GM15510 (cell line): Measurements from ENCODE around the gene TOP3A.

Experiments
- POLR2A ChIP-seq: IDR thresholded peaks from 3 replicates; pipeline ENCODE4 v1.6.1; 2011; ENCODE audit warnings: borderline replicate concordance; ENCODE audit not compliant: insufficient read length; ENCODE audit errors: extremely low read depth

TOP3A gene

DNA sequence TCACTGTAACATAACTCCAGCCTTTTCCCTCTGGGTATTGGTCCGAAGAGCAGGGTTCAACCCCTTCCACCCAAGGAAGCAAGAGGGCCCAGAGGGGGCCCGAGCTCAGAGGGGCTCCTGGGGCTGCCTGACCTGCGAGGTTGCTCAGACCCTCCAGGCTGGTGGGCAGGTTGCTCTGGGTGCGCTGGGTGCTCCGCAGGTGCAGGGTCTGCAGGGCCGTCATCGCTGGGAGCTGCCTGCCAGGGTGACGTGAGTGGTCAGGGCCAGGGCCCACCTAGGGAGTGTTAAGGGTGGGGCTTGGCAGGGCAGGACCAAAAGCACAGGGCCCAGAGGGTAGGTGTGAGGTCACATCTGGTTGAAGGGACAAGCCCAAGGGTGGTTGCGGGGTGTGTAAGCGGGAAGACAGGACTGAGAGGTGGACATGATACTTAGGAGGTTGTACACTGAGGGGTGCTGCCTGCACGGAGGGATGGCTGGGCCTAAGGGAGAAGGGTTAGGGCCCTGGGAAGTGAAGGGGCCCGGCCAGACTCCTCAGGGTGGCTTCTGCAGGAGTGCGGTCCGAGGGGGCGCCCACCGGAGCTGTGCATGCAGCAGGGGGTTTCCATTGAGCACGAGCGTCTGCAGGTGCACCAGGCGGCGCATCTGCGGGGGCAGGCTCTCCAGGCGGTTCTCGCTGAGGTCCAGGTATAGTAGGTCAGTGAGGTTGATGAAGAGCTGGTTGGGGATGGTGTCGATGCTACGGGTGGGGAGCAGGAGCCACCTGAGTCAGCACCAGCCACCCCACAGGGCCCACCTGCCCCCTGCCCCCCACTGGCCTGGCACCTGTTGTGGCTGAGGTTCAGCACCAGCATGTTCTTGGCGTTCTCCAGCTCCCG, 60.6 kb downstream of the TOP3A start:
- no peak for TF ChIP-seq POLR2A

DNA sequence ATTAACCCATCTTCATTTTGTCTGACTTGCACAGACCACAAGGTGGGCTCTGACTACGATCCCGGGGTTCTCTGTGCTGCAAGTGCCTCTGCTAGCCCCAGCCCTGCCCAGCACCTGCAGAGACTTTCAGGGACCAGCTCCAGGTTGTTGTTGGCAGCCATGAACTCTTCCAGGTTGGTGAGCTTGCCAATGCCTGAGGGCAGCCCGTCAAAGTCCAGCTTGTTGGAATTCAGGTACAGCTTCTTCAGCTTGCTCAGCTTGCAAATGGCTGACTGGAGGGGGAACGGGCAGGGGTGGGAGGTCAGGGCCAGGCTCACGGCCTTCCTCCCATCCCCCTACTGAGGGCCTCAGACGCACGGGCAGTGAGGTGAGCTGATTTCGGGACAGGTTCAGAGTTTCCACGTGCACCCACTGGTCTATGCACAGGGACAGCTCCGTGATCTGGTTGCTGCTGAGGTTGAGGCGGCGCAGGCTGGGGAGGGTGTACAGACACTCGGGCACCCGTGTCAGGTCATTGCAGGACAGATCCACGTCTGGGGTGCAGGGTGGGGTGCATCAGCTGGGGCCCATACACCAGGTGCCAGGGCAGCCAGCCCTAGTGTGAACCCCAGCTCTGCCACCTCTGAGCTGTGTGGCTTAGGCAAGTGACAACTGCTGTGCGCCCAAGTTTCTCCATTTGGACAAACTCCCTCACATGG, 61.5 kb downstream of the TOP3A start:
- TF ChIP-seq POLR2A = no peak

DNA sequence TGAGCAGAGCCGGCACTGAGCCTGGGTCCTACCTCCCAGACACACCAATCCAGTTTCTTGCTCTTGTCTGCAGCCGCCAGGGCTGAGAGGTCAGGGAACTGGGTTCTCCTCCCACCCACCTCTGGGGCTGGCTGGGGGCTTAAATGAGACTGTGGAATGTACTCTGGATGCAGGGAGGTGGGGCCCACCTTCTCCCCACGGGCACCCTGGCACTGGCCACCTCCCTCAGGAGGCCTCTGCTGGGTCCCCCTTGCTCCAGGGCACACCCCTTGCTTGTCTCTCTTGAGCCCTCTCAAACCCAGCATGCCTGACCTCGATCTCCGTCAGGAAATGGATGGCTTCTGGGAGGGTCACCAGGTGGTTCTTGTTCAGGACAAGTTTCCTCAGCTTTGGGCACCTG, 62.6 kb downstream of the TOP3A start:
- TF ChIP-seq POLR2A = no peak

DNA sequence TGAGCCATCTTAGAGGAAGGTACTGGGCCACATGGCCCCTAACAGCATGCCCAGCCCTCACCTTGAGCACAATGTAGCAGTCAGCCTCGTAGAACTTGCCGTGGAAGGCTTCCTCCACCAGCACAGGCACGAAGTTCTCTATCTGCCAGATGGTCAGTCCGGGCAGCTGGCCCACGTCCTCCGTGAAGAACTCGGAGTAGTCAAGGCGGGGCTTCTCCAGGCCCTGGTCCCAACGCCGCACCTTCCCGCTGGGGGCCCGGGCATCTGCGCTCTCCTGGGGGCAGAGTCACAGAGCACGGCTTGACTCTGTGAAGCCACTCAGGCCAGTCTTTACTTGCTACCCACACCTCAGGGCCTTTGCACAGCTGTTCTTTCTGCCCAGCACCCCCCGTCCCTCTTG, 63.6 kb downstream of the TOP3A start:
- TF ChIP-seq POLR2A = no peak

DNA sequence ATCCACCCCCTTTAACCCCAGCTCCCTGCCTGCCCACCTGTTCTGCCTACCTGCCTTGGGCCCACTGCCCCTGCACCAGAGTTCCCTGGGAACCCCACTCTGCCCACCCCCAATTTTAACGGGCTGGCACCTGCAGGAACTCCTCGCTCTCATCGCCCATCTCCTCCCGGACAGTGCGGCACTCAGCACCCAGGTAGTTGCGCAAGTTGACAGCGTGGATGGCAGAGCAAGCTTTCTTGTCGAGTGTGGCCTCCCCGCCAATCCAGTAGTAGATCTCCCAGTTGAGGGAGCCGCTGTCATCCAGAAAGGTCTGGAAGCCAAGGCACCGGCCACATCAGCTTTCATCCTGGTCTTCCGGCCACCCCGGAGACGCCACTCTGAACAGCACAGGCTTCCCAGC, 64.1 kb downstream of the TOP3A start:
- no peak for TF ChIP-seq POLR2A

DNA sequence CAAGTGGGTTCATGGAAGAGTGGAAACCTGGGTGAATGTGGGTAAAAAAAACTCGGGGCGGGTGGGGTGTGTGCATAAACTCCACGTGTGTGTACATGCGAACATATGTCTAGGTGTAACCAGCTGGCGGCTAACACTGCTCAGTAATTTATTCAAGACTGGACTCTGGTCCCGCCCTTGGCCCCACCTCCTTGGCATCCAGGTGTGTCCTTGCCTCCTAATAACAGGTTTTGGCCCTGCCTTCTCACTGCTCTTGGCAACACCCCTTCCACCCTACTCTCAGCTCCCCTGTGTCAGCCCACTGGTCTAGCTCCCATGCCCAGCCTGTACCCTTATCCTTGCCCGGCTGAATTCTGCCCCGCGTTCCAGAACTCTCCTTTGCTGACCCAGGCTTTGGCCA, 64.5 kb downstream of the TOP3A start:
- TF ChIP-seq POLR2A = no peak

DNA sequence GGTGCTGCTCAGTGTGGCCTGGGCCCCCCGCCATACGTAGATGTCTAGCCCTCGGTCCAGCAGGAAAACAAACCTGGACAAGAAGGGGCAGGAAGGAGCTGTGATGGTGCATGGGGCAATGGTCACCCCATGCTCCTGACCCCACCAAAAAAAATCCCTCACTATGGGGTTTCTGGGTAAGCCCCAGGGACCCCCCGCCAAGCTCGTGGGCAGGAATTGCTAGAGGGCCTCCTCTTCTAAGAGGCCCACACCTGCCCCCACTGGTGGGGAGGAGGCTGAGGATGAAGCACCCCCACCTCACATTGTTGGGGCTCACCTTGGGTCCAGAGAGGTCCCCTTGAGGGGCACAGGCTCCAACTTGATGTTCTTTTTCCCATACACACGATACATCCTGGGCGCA, 66.0 kb downstream of the TOP3A start:
- TF ChIP-seq POLR2A = no peak

DNA sequence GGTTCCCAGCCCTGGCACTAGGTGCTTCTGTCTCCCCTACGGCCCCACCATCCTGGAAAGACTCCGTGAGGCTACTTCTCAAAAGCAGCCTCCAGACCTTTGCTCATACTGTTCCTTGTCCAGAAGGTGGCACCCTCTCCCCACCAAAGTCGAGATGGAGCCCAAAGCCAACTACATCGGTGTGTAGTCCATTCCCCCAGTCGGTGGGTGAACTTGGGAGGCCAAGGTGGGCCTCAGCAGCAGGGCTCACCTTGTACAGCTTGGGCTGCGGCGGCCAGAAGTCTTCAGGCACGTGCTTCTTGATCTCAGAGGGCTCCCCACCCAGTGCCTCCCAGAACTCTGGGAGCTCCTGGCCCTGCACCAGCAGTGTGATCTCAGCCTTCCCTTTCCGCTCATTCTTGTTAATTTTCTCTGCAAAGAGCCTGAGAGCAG, 66.5 kb downstream of the TOP3A start:
- TF ChIP-seq POLR2A = no peak

DNA sequence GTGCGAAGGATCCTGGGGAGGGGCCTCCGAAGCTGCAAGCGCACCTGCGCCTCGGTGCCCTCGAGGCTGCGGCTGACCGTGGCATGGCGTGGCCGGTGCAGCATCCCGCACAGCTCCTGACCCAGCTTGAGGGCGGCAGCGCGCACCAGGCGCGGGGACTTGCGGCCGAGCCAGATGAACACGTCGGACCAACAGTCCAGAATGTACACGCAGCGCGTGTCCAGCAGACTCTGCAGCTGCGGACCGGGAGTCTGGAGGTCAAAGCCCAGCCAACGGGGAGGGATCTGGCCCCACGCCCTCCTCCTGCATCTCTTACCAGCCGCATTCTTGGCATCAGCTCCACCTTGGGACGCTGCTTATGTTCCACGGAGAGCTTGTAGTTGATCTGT, 67.2 kb downstream of the TOP3A start:
- no peak for TF ChIP-seq POLR2A

DNA sequence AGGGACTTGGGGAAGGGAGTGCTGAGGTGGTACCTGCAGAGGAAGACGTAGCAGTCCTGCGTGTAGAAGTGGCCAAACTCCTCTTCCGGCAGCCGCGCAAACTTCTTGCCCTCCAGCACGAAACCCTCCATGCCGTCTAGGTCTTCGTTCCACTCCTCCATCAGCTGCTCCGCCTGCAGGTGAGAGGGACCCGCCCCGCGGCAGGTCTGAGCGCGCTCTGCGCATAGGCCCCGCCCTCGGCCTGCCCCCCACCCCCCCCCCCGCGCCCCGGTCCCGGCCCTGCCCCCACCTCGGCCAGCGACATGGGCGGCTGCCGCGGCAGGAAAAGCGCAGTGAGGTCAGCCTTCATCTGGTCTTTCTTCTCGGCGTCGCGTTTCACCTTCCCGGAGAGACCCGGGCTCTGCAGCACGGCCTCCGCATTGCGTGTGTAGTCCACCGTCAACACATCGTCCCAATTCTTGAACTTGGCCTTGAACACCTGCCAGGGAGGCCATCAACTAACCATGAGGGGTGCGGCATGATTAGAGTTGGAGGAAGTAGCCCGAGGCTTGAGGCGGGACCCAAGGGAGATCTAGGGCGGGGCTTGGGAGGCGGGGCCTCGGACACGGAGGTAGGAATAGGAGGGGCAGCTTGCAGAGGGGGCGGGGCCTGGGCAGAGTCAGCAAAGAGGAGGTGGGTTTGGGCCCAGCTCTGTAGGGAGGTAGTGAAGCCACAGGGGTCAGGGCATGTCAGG, 67.7 kb downstream of the TOP3A start:
- TF ChIP-seq POLR2A = no peak

DNA sequence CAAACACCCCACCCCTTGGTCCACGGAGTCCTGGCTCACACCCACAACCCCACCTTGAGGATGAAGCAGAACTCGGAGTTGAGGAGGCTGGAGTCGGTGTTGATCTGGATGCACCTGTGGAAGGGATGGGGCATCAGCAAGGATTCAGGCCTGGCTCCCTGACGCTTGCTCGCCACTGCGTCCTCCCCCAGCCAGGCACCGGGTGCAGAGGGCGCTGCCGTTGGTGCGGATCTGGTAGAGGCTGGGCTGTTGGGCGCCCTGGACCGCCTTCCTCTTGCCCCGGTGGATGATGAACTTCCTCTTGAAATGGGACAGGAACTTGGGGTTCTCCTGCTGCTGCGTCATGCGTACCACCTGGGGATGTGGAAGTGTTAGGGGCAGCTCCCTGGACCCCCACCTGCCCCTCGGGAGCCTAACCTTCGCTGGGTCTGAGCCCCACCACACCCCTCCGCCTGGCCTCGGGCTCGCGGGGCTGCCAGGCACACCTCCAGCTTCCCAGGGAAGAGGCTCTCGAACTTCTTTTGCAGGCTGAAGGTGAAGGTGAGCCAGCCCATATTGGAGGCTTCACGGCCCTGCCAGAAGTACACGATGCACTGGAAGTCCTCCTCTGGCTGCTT, 68.6 kb downstream of the TOP3A start:
- no peak for TF ChIP-seq POLR2A

DNA sequence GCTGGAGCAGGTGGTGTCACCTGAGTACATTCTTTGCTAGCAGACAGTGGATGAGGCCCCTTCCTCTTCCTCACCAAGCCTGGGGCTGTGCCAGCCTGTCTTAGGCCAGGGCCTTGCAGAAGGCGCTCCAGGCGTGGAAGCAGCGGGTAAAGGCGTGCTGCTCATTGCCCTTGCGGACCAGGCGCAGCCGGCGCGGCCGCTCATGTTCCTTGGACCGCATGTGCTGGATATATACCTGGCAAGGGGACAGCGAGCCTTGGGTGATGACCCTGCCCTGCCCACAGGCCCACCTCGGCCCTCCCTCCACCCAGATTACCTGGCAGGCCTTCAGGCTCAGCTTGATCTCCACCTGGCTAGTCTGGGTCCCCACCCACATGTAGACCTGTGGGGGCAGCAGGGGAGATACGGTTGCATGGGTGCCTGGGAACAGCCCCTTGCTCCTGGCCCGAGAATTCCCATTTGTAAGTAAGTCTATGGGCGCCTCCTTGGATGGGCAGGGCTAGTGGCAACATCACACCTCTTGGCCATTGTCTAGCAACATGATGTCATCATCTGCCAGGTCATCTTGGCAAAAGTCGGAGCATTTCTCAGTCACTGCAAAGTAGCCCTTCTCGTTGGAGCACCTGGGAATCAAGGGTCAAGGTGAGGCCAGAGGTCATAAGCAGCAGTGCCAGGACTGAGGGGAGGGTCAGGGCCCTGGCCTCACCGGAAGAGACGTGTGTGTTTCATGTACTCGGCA, 69.6 kb downstream of the TOP3A start:
- TF ChIP-seq POLR2A = no peak

DNA sequence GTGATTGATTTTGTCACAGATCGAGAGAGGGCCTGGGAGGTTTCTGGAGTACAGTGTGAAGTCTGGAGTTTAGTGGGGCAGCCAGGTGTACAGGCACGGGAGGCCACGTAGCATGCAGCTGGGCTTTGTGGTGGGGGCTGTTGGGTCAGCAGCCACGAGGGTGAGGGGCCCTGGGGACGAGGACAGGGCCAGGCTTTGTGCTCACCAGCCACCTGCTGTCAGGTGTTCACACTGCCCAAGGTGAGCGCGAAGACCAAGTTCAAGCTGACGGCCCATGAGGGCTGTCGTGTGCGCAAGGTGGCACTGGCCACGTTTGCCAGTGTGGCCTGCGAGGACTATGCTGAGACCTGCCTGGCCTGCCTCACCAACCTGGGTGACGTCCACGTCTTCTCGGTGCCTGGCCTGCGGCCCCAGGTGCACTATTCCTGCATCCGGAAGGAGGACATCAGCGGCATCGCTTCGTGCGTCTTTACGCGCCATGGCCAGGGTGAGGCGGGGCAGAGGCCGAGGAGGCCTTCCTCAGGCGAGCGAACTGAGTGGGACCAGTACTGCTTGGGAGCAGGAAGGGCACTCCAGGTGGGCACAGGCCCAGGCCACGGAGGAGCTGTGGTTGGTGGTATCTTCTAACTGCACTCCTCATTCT, 73.4 kb downstream of the TOP3A start:
- TF ChIP-seq POLR2A = no peak

DNA sequence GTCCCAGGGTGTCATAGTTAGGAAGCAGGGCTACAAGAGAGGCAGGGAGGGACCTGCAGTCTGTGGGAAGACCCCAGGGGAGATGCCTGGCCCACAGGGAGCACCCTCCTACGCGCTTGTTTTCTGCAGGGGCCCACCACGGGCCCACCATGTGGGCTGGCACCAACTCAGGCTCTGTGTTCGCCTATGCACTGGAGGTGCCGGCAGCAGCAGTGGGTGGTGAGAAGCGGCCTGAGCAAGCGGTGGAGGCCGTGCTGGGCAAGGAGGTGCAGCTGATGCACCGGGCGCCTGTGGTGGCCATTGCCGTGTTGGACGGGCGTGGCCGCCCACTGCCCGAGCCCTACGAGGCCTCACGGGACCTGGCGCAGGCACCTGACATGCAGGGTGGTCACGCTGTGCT, 74.3 kb downstream of the TOP3A start:
- no peak for TF ChIP-seq POLR2A
